Left ventricle myocardium inferior (tissue), 1 donor: ENCODE results near the gene TDP2. TPM values are rescaled to one million over a fixed set of nuclear protein-coding genes. Genes with fewer than 3 reads are reported as not detected.

Experiments
- DNase-seq: peaks from one replicate; pipeline ENCODE4 v3.0.0-alpha.2; 2020
- H3K27ac ChIP-seq: fragments of 200-600 bp; replicated peaks from 2 replicates; pipeline ENCODE4 v1.8.0; 2021
- H3K27me3 ChIP-seq: fragments of 200-600 bp; 2 replicates; pipeline ENCODE4 v1.8.0; 2021; ENCODE audit warnings: low read depth
- H3K36me3 ChIP-seq: fragments of 200-600 bp; 2 replicates; pipeline ENCODE4 v1.8.0; 2021
- H3K4me1 ChIP-seq: fragments of 200-600 bp; 2 replicates; pipeline ENCODE4 v1.8.0; 2021
- H3K4me3 ChIP-seq: fragments of 200-600 bp; 2 replicates; pipeline ENCODE4 v1.8.0; 2021; ENCODE audit warnings: mild to moderate bottlenecking, moderate library complexity
- H3K9me3 ChIP-seq: fragments of 200-600 bp; replicated peaks from 2 replicates; pipeline ENCODE4 v1.8.0; 2021
- intact Hi-C: fragments of 100-400 bp; cut with micrococcal nuclease; formaldehyde crosslinking; loops from one replicate; pipeline ENCODE4 v1.11.0; 2022
- total RNA-seq: library from RNA; stranded (reverse); fragmentation: NEBNext Ultra II Directional; extraction: Animal tissue kit (Norgen Biotek cat#: 25700); gene quantifications from one replicate; pipeline ENCODE4 v1.2.1, GENCODE V29; 2021
- TF ChIP-seq, protein P1 (sequence below): fragments of 200-600 bp; IDR thresholded peaks from 2 replicates; pipeline ENCODE4 v1.8.0; 2021; ENCODE audit warnings: antibody characterized with exemption, mild to moderate bottlenecking, borderline replicate concordance
- donor health status: DM: no; HTN: yes; CAD: no; lungs with severe emphysema.

TDP2 gene
- total RNA-seq, 1 donor from 2014 or later, result 22.1 TPM

DNA sequence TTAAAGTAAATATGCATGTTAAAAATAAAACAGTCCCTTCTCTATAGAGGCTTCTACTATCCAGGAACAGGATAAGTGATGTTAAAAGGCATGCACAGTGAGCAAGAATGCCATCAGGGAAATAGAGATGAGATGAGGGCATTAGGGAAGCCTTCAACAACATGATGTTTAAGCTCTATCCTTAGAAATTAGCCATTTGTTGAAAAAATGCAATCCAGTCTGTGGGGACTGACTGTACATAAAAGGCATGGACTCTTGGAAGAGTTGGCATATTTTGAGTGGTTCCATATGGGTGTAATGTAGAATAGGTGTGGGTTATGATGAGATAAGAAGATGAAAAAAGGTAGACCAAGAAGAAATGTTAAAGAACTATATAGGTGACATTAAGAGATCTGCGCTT lies 26.5 kb downstream of the TDP2 start:
- Histone ChIP-seq H3K9me3 (peaks cover 20% of the 10 kb centered on the region), H3K27me3 (peaks cover 50% of the 10 kb centered on the region), H3K36me3 (no peaks in the 10 kb centered on the region), H3K4me1 (peaks cover under 1% of the 10 kb centered on the region), H3K27ac (no peak overlapping the region), H3K4me3 (no peak overlapping the region)
- intact Hi-C loops, result no loop called here
- TF ChIP-seq, protein P1, sequence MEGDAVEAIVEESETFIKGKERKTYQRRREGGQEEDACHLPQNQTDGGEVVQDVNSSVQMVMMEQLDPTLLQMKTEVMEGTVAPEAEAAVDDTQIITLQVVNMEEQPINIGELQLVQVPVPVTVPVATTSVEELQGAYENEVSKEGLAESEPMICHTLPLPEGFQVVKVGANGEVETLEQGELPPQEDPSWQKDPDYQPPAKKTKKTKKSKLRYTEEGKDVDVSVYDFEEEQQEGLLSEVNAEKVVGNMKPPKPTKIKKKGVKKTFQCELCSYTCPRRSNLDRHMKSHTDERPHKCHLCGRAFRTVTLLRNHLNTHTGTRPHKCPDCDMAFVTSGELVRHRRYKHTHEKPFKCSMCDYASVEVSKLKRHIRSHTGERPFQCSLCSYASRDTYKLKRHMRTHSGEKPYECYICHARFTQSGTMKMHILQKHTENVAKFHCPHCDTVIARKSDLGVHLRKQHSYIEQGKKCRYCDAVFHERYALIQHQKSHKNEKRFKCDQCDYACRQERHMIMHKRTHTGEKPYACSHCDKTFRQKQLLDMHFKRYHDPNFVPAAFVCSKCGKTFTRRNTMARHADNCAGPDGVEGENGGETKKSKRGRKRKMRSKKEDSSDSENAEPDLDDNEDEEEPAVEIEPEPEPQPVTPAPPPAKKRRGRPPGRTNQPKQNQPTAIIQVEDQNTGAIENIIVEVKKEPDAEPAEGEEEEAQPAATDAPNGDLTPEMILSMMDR, result no peak
- no peak for DNase-seq

DNA sequence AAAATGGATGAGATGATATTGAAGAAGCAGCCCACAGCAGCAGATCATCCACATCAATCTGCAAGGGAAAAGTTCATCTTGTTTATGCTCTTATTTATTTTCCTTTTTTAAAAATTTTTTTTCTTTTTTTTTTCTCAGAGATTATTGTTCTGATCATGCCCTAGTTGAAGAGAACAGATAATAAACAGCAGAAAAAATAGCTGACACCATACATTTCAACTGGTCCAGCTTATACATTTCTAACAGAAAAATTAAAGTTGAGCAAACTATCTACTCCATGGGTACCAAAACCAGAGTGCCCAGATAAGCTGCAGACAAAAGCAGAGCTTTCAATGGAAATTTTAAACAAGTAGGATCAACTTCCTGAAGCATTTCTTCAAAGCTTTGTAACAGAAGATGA lies 30.0 kb downstream of the TDP2 start:
- Histone ChIP-seq H3K4me1 (peaks cover 1% of the 10 kb centered on the region), H3K27me3 (peaks cover 22% of the 10 kb centered on the region), H3K9me3 (peaks cover 23% of the 10 kb centered on the region), H3K4me3 (no peak overlapping the region), H3K36me3 (no peaks in the 10 kb centered on the region), H3K27ac (no peak overlapping the region)
- no peak for DNase-seq
- TF ChIP-seq, protein P1, result no peak
- intact Hi-C loops, result no loop called here

DNA sequence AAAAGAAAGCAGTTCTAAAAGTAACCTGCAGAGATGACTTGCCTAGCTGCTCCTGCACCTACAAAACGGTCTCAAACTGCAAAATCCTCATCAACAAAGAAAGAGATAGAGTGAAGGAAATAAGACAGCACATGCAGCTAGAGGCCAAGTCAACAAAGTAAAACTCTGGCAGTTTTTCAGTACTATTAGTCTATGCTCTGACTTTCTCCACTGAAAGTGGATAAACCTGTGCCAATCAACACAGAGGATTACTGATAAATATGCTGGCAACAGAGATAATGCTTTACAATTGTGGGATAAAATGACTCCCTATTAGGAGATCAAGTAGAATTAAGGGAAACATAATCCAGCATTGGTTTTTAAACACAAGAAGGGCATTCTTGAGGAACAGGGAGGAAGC lies 34.1 kb downstream of the TDP2 start:
- Histone ChIP-seq H3K27ac (no peak overlapping the region), H3K4me3 (no peak overlapping the region), H3K9me3 (peaks cover 19% of the 10 kb centered on the region), H3K36me3 (no peaks in the 10 kb centered on the region), H3K27me3 (peaks cover 2% of the 10 kb centered on the region), H3K4me1 (peaks cover 12% of the 10 kb centered on the region)
- no peak for DNase-seq
- TF ChIP-seq, protein P1, result no peak
- intact Hi-C loops, result no loop called here

DNA sequence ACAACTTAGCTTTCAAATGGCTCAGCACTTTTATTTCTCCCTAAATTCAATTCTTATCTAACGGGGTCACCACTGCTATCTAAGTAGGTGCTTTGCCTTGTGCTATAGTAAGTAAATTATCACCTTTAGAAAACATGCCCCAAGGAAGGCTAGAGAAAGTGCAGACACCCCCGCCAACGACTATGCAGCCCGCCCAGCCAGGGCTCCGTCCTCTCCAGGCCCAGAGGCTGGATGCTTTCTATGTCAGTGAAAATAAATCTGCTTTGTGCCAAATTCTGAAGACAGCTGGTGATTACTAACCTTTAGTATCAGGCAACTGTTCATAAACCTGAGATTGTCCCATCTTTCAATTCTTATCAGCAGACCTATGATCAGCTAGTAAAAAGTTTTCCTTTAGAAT lies 35.0 kb downstream of the TDP2 start:
- Histone ChIP-seq H3K36me3 (no peaks in the 10 kb centered on the region), H3K4me3 (no peak overlapping the region), H3K9me3 (peaks cover 12% of the 10 kb centered on the region), H3K27ac (no peak overlapping the region), H3K4me1 (peaks cover 12% of the 10 kb centered on the region), H3K27me3 (no peaks in the 10 kb centered on the region)
- TF ChIP-seq, protein P1, result no peak
- no peak for DNase-seq
- intact Hi-C loops, result no loop called here

DNA sequence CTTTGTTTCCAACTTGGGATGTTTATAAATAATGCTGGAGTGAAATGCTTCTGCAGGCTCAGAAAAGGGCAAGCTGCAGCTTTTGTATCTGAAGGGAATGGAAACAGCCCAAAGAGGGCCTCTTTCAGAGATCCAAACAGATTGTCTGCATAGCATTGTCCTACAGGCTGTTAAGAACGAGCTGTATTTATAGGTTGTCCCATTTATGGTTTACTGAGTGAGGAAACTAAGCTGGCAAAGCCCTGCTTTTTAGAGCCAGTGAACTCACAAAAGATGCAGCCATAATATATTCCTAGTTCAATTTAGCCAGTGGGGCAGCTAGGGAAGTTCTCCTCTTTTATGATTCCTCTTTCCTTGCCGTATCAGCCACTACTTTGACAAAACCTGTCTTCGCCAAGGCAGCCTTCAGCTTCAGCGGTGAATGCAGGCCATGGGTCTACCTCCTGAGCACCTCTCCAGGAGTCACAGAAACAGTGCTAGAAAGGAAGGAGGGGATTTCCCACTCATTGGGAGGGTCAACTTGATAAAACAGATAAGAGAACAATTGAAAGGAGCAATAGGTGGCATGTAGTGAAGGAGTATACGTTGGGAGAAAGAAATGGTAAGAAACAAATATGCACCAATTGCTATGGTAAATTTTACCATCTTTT lies 35.7 kb downstream of the TDP2 start:
- H3K4me3 ChIP-seq, result no peak overlapping the region
- intact Hi-C loops, result no loop called here
- H3K4me1 ChIP-seq, result peaks cover 12% of the 10 kb centered on the region
- H3K27me3 ChIP-seq, result no peaks in the 10 kb centered on the region
- no peaks in the 10 kb centered on the region for H3K36me3 ChIP-seq
- TF ChIP-seq, protein P1, result no peak
- peaks cover 9% of the 10 kb centered on the region for H3K9me3 ChIP-seq
- no peak overlapping the region for H3K27ac ChIP-seq
- DNase-seq, result no peak
